Measurements from ENCODE around the gene PDGFD. TPM values are rescaled to one million over a fixed set of nuclear protein-coding genes. Genes with fewer than 3 reads are reported as not detected.

Gene PDGFD
- total RNA-seq, 1 donor from 2014 or later = 3.9 TPM

- TF ChIP-seq CTCF (IDR thresholded peaks at IDR 0.05) = no peak
- no peaks in the 10 kb centered on the region for H3K4me1 ChIP-seq
- intact Hi-C loops (cut with DNase I) = no loop called here
- no peaks in the 10 kb centered on the region for H3K9me3 ChIP-seq
- no peaks in the 10 kb centered on the region for H3K36me3 ChIP-seq
- ATAC-seq (no peak), DNase-seq (no peak)
- H3K27ac ChIP-seq = no peak overlapping the region
- no peaks in the 10 kb centered on the region for H3K27me3 ChIP-seq (ENCODE audit: low read depth)
- no peak overlapping the region for H3K4me3 ChIP-seq
Measured at GRCh38 chr11:103994518-103994917, 169.4 kb downstream of the PDGFD start.

DNA sequence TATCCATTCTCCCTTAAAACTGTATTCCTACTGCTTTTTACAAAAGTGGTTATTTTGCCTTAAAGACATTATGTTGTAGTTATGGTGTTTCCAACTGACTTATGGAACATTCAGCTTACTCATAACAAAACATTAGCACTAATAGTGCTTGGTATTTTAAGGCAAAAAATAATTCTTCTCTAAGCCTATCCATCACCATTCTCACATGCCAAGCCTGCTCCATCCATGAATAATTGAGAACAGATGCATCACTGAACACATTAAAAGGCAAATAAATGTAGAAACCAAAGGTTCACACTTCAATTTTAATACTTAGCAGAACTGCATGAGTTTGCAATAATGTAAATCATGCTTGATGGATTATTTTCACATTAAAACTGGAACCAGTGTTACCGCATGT lies 169.9 kb downstream of the PDGFD start:
- Histone ChIP-seq H3K9me3 (no peaks in the 10 kb centered on the region), H3K4me3 (no peak overlapping the region), H3K4me1 (no peaks in the 10 kb centered on the region), H3K27me3 (ENCODE audit: low read depth) (no peaks in the 10 kb centered on the region), H3K36me3 (no peaks in the 10 kb centered on the region), H3K27ac (no peak overlapping the region)
- TF ChIP-seq CTCF (IDR thresholded peaks at IDR 0.05) = no peak
- intact Hi-C loops (cut with DNase I) = no loop called here
- DNase-seq = no peak
- ATAC-seq = no peak

- Histone ChIP-seq H3K27ac (no peak overlapping the region), H3K36me3 (no peaks in the 10 kb centered on the region), H3K9me3 (no peaks in the 10 kb centered on the region), H3K27me3 (ENCODE audit: low read depth) (no peaks in the 10 kb centered on the region), H3K4me3 (no peak overlapping the region), H3K4me1 (no peaks in the 10 kb centered on the region)
- ATAC-seq (no peak), DNase-seq (no peak)
- TF ChIP-seq CTCF (IDR thresholded peaks at IDR 0.05) = no peak
- intact Hi-C loops (cut with DNase I) = no loop called here
Measured at GRCh38 chr11:103993507-103993906, 170.4 kb downstream of the PDGFD start.

- Histone ChIP-seq H3K27me3 (ENCODE audit: low read depth) (no peaks in the 10 kb centered on the region), H3K27ac (no peak overlapping the region), H3K9me3 (peaks cover 5% of the 10 kb centered on the region), H3K36me3 (no peaks in the 10 kb centered on the region), H3K4me3 (no peak overlapping the region), H3K4me1 (no peaks in the 10 kb centered on the region)
- intact Hi-C loops (cut with DNase I) = no loop called here
- ATAC-seq = no peak
- no peak for DNase-seq
- no peak for TF ChIP-seq CTCF (IDR thresholded peaks at IDR 0.05)
Measured at GRCh38 chr11:103988595-103988969, 175.4 kb downstream of the PDGFD start.

GRCh38 chr11:103987629-103988594 lies 176.0 kb downstream of the PDGFD start:
- intact Hi-C loops (cut with DNase I) = no loop called here
- Histone ChIP-seq H3K4me3 (no peak overlapping the region), H3K27ac (no peak overlapping the region), H3K36me3 (no peaks in the 10 kb centered on the region), H3K4me1 (no peaks in the 10 kb centered on the region), H3K9me3 (peaks cover 5% of the 10 kb centered on the region), H3K27me3 (ENCODE audit: low read depth) (no peaks in the 10 kb centered on the region)
- ATAC-seq = no peak
- TF ChIP-seq CTCF (IDR thresholded peaks at IDR 0.05) = no peak
- no peak for DNase-seq

All from lower lobe of right lung (tissue), 2 donors.